Heart right ventricle (tissue), 16 donors: Measurements from ENCODE around the gene MSH2. TPM values are rescaled to one million over a fixed set of nuclear protein-coding genes. Genes with fewer than 3 reads are reported as not detected.
"Not testable (repeated sequence)": the region's sequence is repeated elsewhere in the genome, so short reads cannot be mapped to it uniquely, and the experiment has no call there.

Experiments used
- ATAC-seq, 8 donors: fragments of 200-7000 bp; cut with Tn5 transposase; one replicate each; pipeline ENCODE4 v1.9.1; 2020; ENCODE audit warnings: mild to moderate bottlenecking in 8 of 8, moderate library complexity in 8 of 8, moderate number of reproducible peaks in 1 of 8
- DNase-seq, 2 donors: peaks; one replicate each; pipeline ENCODE4 v3.0.0-alpha.2; 2020
- H3K27ac ChIP-seq, 10 donors: fragments of 200-600 bp; sonication (generic) in 2 of 10; one replicate each; pipeline versions ENCODE4 v1.5.0 to v1.8.0; 2020 to 2022; ENCODE audit warnings: mild to moderate bottlenecking in 3 of 10
- H3K27me3 ChIP-seq, 7 donors: fragments of 200-600 bp; one replicate each; pipeline ENCODE4 v1.8.0; 2021 to 2022; ENCODE audit warnings: mild to moderate bottlenecking in 2 of 7
- H3K36me3 ChIP-seq, 9 donors: fragments of 200-600 bp; sonication (generic) in 1 of 9; one replicate each; pipeline versions ENCODE4 v1.5.0 to v1.8.0; 2020 to 2022; ENCODE audit warnings: mild to moderate bottlenecking in 2 of 9
- H3K4me1 ChIP-seq, 9 donors: fragments of 200-600 bp; sonication (generic) in 1 of 9; one replicate each; pipeline versions ENCODE4 v1.5.0 to v1.8.0; 2020 to 2022; ENCODE audit warnings: mild to moderate bottlenecking in 4 of 9
- H3K4me3 ChIP-seq, 10 donors: fragments of 200-600 bp; sonication (generic) in 2 of 10; one replicate each; pipeline versions ENCODE4 v1.5.0 to v1.8.0; 2020 to 2022; ENCODE audit warnings: mild to moderate bottlenecking in 7 of 10, moderate library complexity in 2 of 10
- H3K9me3 ChIP-seq, 11 donors: fragments of 200-600 bp in 10 of 11; sonication (generic) in 2 of 11; one replicate each; pipeline versions ENCODE4 v1.5.0 to v1.8.0; 2013 to 2022; ENCODE audit warnings: mild to moderate bottlenecking in 2 of 11, control low read depth in 1 of 11, moderate library complexity in 1 of 11
- WGBS, 2 donors: extraction: QIAGEN DNeasy Blood & Tissue Kit; methylation state at CpG; one replicate each; pipeline ENCODE4 v1.1.7; 2013; ENCODE audit warnings: inconsistent platforms in 1 of 2; 5-methylcytosine and 5-hydroxymethylcytosine counted together
- intact Hi-C, 10 donors: fragments of 100-400 bp; cut with DNase I; formaldehyde crosslinking; loops; one replicate each; pipeline versions ENCODE4 v1.11.1 to v1.14.2; 2022
- polyA plus RNA-seq, 2 donors: library from polyadenylated mRNA; stranded (reverse); fragments of 200-250 nt; gene quantifications; one replicate each; pipeline ENCODE4 v1.2.3, GENCODE V29; 2013
- total RNA-seq, 10 donors: library from RNA; stranded (reverse); fragmentation: NEBNext Ultra II Directional in 3 of 10; extraction: Animal tissue kit (Norgen Biotek cat#: 25700) in 3 of 10; gene quantifications; one replicate each; pipeline versions ENCODE4 v1.2.1 to v1.2.4, GENCODE V29; 2021 to 2023
- TF ChIP-seq, protein P1 (sequence below), 9 donors: fragments of 200-600 bp; sonication (generic) in 2 of 9; IDR thresholded peaks; one replicate each; pipeline versions ENCODE4 v1.5.0 to v1.8.0; 2021 to 2022; ENCODE audit warnings: antibody characterized with exemption in 9 of 9, mild to moderate bottlenecking in 5 of 9, moderate library complexity in 1 of 9
- donor health status: Arrhythmogenic right ventricular cardiomyopathy.
- donor health status: ischemic (EF 13 %, LVEDD 7.1; RV severe dilation, severe dysfunction).
- donor health status: healthy with polysubstance abuse.
- donor health status: DM: no; HTN: yes; CAD: no.
- donor health status: DM: no; HTN: no; CAD: no.
- donor health status: ischemic (EF 25% LVEDD 6.9; RV normal size, moderate dysfunction).
- donor health status: ischemic (EF 25% LVEDD 5.7; RV mildly dilated, moderate dysfunction).
- donor health status: healthy.
- donor health status: DM: yes; HTN: yes; CAD: no.
- donor health status: Ischemic cardiomyopathy.
- donor health status: ischemic (EF 35%, LVEDD 5.7; RV mildly dilated, moderate dysfunction).
- donor health status: nonischemic (EF 11% LVEDD 7.7; RV severe dilation, severe dysfunction).
- donor health status: DM: yes; HTN: yes; CAD: no.
- donor health status: PGD.
- donor health status: ischemic (EF 29% LVEDD 5.4; RV normal size, mild dysfunction).
- donor health status: nonischemic (EF 23%, LVEDD 6.1; RV moderate dilation, normal function).

The MSH2 gene
- total and polyA plus RNA-seq, 12 donors = 4.3 to 18.9 (median 15.9) TPM

DNA sequence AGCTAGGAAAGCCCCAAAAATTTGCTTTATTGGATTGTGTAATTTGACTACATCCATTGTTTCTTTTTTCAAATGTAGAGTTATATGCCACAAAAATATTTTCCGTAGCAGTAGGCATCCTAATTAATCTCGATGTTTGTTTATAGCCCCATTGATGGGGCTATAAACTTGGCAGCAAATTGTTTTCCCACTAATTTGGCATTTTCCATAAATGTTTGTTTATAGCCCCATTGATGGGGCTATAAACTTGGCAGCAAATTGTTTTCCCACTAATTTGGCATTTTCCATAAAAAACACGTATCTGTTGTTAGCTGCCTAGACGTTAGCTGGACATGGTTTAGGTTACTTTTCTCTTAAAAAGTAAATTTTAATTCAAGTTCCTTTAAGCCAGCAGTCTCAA is 23.8 kb downstream of the MSH2 start:
- H3K9me3 ChIP-seq = no peaks in the 10 kb centered on the region
- H3K4me1 ChIP-seq = no peaks in the 10 kb centered on the region
- no peak for DNase-seq
- no peak for ATAC-seq
- H3K27ac ChIP-seq = no peak overlapping the region
- intact Hi-C loops = no loop called here
- H3K36me3 ChIP-seq = peaks cover 0 to 78% (median 17%) of the 10 kb centered on the region in 9 donors
- H3K27me3 ChIP-seq = no peaks in the 10 kb centered on the region
- H3K4me3 ChIP-seq = no peak overlapping the region
- 96% methylated on average over 4 of the region's 4 CpGs for WGBS, 2 donors
- TF ChIP-seq, protein P1, sequence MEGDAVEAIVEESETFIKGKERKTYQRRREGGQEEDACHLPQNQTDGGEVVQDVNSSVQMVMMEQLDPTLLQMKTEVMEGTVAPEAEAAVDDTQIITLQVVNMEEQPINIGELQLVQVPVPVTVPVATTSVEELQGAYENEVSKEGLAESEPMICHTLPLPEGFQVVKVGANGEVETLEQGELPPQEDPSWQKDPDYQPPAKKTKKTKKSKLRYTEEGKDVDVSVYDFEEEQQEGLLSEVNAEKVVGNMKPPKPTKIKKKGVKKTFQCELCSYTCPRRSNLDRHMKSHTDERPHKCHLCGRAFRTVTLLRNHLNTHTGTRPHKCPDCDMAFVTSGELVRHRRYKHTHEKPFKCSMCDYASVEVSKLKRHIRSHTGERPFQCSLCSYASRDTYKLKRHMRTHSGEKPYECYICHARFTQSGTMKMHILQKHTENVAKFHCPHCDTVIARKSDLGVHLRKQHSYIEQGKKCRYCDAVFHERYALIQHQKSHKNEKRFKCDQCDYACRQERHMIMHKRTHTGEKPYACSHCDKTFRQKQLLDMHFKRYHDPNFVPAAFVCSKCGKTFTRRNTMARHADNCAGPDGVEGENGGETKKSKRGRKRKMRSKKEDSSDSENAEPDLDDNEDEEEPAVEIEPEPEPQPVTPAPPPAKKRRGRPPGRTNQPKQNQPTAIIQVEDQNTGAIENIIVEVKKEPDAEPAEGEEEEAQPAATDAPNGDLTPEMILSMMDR (IDR thresholded peaks at IDR 0.05) = no peak

DNA sequence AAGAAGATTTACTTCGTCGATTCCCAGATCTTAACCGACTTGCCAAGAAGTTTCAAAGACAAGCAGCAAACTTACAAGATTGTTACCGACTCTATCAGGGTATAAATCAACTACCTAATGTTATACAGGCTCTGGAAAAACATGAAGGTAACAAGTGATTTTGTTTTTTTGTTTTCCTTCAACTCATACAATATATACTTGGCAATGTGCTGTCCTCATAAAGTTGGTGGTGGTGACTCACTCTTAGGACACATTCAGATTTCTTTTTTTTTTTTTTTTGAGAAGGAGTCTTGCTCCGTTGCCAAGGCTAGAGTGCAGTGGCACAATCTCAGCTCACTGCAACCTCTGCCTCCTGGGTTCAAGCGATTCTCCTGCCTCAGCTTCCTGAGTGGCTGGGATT is 26.8 kb downstream of the MSH2 start:
- no peak overlapping the region for H3K27ac ChIP-seq
- no peak overlapping the region for H3K4me3 ChIP-seq
- TF ChIP-seq, protein P1 (IDR thresholded peaks at IDR 0.05) = no peak
- no peaks in the 10 kb centered on the region for H3K27me3 ChIP-seq
- intact Hi-C loops = loop anchor here in 2 of 10 donors (10.0 kb wide), 1 partner anchor 675 kb away; no protein-coding TSS in a partner anchor
- 93 to 96% methylated on average over 6 of the region's 6 CpGs for WGBS, 2 donors
- H3K36me3 ChIP-seq = peaks cover 0 to 59% (median 17%) of the 10 kb centered on the region in 9 donors
- no peaks in the 10 kb centered on the region for H3K4me1 ChIP-seq
- no peak for ATAC-seq
- DNase-seq = no peak
- H3K9me3 ChIP-seq = no peaks in the 10 kb centered on the region

DNA sequence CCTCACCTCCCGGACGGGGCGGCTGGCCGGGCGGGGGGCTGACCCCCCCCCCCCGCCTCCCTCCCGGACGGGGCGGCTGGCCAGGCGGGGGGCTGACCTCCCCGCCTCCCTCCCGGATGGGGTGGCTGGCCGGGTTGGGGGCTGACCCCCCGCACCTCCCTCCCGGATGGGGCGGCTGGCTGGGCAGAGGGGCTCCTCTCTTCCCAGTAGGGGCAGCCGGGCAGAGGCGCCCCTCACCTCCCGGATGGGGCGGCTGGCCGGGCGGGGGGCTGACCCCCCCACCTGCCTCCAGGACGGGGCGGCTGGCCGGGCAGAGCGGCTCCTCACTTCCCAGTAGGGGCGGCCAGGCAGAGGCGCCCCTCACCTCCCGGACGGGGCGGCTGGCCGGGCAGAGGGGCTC is 30.1 kb downstream of the MSH2 start:
- WGBS, 2 donors = 97 to 98% methylated on average over 17 of the region's 32 CpGs

DNA sequence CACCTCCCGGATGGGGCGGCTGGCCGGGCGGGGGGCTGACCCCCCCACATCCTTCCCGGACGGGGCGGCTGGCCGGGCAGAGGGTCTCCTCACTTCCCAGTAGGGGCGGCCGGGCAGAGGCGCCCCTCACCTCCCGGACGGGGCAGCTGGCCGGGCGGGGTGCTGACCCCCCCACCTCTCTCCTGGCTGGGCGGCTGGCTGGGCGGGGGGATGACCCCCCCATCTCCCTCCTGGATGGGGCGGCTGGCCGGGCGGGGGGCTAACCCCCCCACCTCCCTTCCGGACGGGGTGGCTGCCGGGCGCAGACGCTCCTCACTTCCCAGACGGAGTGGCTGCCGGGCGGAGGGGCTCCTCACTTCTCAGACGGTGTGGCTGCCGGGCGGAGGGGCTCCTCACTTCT is 30.5 kb downstream of the MSH2 start:
- not testable (repeated sequence) for H3K9me3 ChIP-seq, DNase-seq, ATAC-seq, H3K4me1 ChIP-seq, H3K4me3 ChIP-seq, H3K27ac ChIP-seq, H3K27me3 ChIP-seq
- peaks cover 0 to 41% (median 12%) of the 10 kb centered on the region in 9 donors for H3K36me3 ChIP-seq
- 97 to 100% methylated on average over 6 to 22 of the region's 31 CpGs for WGBS, 2 donors
- intact Hi-C loops = loop anchor here in 2 of 10 donors (10.0 kb wide), 1 partner anchor 671 kb away; no protein-coding TSS in a partner anchor

More for the DNA sequence above, 30.1 kb downstream of the MSH2 start:
- ATAC-seq, H3K27me3 ChIP-seq, DNase-seq, H3K4me3 ChIP-seq, H3K4me1 ChIP-seq, H3K27ac ChIP-seq, H3K9me3 ChIP-seq: not testable (repeated sequence)
- H3K36me3 ChIP-seq = peaks cover 0 to 42% (median 12%) of the 10 kb centered on the region in 9 donors
- intact Hi-C loops = loop anchor here in 2 of 10 donors (10.0 kb wide), 1 partner anchor 672 kb away; no protein-coding TSS in a partner anchor

DNA sequence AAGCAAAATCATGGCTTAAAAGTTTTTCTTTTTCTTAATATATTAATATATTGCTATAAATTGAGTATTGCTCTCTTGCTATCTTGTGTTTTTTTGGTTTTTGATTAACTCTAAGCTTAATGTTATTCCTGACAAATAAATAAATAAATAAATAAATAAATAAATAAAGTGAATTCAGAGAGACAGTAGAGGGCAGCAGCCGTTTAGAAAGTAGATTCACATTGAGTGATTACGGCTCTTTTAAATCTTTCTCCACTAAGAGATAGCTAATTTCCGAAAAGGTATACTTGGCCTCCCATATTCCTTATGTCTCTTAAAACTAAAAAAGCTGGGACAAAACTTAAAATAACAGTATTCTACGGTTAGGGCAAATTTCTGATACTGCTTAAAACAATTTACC is 34.3 kb downstream of the MSH2 start:
- TF ChIP-seq, protein P1 (IDR thresholded peaks at IDR 0.05) = peak in 8 of 9 donors; percentile 43 to 78 (median 62)
- no peak overlapping the region for H3K4me3 ChIP-seq
- no peak overlapping the region for H3K27ac ChIP-seq
- H3K9me3 ChIP-seq = no peaks in the 10 kb centered on the region
- 30 to 31% methylated on average over 4 of the region's 4 CpGs for WGBS, 2 donors
- peak in 2 of 8 donors; percentile 58 to 59 for ATAC-seq
- peaks cover 0 to 16% (median 0%) of the 10 kb centered on the region in 9 donors for H3K36me3 ChIP-seq
- peaks cover 0 to 4% (median 0%) of the 10 kb centered on the region in 9 donors for H3K4me1 ChIP-seq
- peak in 1 of 2 donors; percentile 8 for DNase-seq
- intact Hi-C loops = loop anchor here (1.0 to 10.0 kb wide), 6 partner anchors 330 to 670 kb away; no protein-coding TSS in a partner anchor
- no peaks in the 10 kb centered on the region for H3K27me3 ChIP-seq
